ENCODE results near the gene EYS. TPM values are rescaled to one million over a fixed set of nuclear protein-coding genes. Genes with fewer than 3 reads are reported as not detected.

Gene EYS
- total and polyA plus RNA-seq, 9 of the 15 experiments (the other 6 are each of a cell fraction or from before 2014, with no cell fraction given), result 0.03 to 0.36 (median 0.10) TPM; not detected in 2

GRCh38 chr6:63926258-63926780 lies 1780.7 kb downstream of the EYS start:
- Histone ChIP-seq H3K9ac (ENCODE audit: insufficient read depth in 1 of 2, low read depth in 2 of 2, low read length in 2 of 2) (no peak overlapping the region), H3K4me2 (ENCODE audit: insufficient read depth, low read length) (no peak overlapping the region), H3K4me1 (replicated peaks in 1 of 2; ENCODE audit: control insufficient read depth in 2 of 2, insufficient read depth in 2 of 2, low read length in 2 of 2) (no peaks in the 10 kb centered on the region), H3K36me3 (ENCODE audit: control insufficient read depth, insufficient read depth, low read length) (no peaks in the 10 kb centered on the region), H3K79me2 (ENCODE audit: control insufficient read depth, insufficient read depth, low read length) (no peaks in the 10 kb centered on the region), H3K4me3 (no peak overlapping the region), H2AFZ (ENCODE audit: low read depth, low read length) (no peak overlapping the region), H4K20me1 (replicated peaks; ENCODE audit: control insufficient read depth, insufficient read depth, low read length) (no peaks in the 10 kb centered on the region), H3K27ac (ENCODE audit: extremely low read depth, low read depth, low read length) (no peak overlapping the region), H3K9me1 (ENCODE audit: control insufficient read depth, insufficient read depth, low read length) (no peaks in the 10 kb centered on the region), H3K27me3 (ENCODE audit: control insufficient read depth in 2 of 2, insufficient read depth in 2 of 2, low read length in 2 of 2) (no peaks in the 10 kb centered on the region), H3K9me3 (replicated peaks; ENCODE audit: control insufficient read depth, insufficient read depth, low read depth, low read length) (no peaks in the 10 kb centered on the region)
- no peak for DNase-seq (ENCODE audit: extremely low read depth in 1 of 4, low spot score in 3 of 4)
- CTCF ChIA-PET (ENCODE audit: low intra/inter-chr PET ratio), result no interaction called here
- no TSS peak for BruUV-seq (replicated peaks)
- TF ChIP-seq CREB3L1 (IDR thresholded peaks at IDR 0.05; ENCODE audit: borderline replicate concordance, low read depth), result no peak
- no peak for TF ChIP-seq CEBPZ (IDR thresholded peaks at IDR 0.05; ENCODE audit: borderline replicate concordance, low read depth, low read length)
- no peak for TF ChIP-seq ZNF707 (CRISPR knock-in tag; conservative IDR thresholded peaks at IDR 0.05)
- no peak for TF ChIP-seq MBD2 (IDR thresholded peaks at IDR 0.05; ENCODE audit: borderline replicate concordance, low read depth)
- no peak for TF ChIP-seq GTF2E2 (tag; IDR thresholded peaks at IDR 0.05)
- TF ChIP-seq HCFC1 (IDR thresholded peaks at IDR 0.05; ENCODE audit: low read depth, low read length), result no peak
- no peak for TF ChIP-seq IFI16 (CRISPR knock-in tag; IDR thresholded peaks at IDR 0.05)
- no peak for TF ChIP-seq BCOR (IDR thresholded peaks at IDR 0.05)
- no peak for TF ChIP-seq TEAD4 (IDR thresholded peaks at IDR 0.05; ENCODE audit: low read length)
- TF ChIP-seq TEAD4 (CRISPR knock-in tag; IDR thresholded peaks at IDR 0.05; ENCODE audit: borderline replicate concordance), result no peak
- no peak for TF ChIP-seq ZNF12 (CRISPR knock-in tag; IDR thresholded peaks at IDR 0.05)
- TF ChIP-seq TSC22D4 (tag; IDR thresholded peaks at IDR 0.05), result no peak
- in situ Hi-C loops (cut with MboI), result no loop called here
- WGBS (ENCODE audit: insufficient coverage, low coverage, missing lambda C conversion rate), result 0% methylated on average over 1 of the region's 1 CpG
- intact Hi-C loops (cut with micrococcal nuclease), result no loop called here
- POLR2A ChIA-PET, result no interaction called here
- no peak for FAIRE-seq
- ATAC-seq, result no peak
